NCI-H69 (cell line): ENCODE results near the gene ADRM1.
A peak's percentile ranks its signal among the peaks of the same experiment; 100 is the strongest.

ENCODE experiments used
- DNase-seq: peaks from one replicate; lab custom pipeline; 2025; lab: John Stamatoyannopoulos, UW

The ADRM1 gene

GRCh38 chr20:62339647-62340062 lies 36.9 kb downstream of the ADRM1 start:
- no peak for DNase-seq

GRCh38 chr20:62342910-62343309 lies 40.1 kb downstream of the ADRM1 start:
- peak; percentile 76 for DNase-seq

GRCh38 chr20:62344092-62344491 lies 41.3 kb downstream of the ADRM1 start:
- no peak for DNase-seq

- no peak for DNase-seq
These were observed 42.0 kb downstream of the ADRM1 start for GRCh38 chr20:62344782-62345181.

- DNase-seq: no peak
These were observed 43.0 kb downstream of the ADRM1 start for GRCh38 chr20:62345681-62346370.

GRCh38 chr20:62346398-62347150 lies 43.8 kb downstream of the ADRM1 start:
- DNase-seq: no peak

- no peak for DNase-seq
These were observed 44.3 kb downstream of the ADRM1 start for GRCh38 chr20:62347151-62347404.

- no peak for DNase-seq
These were observed 44.6 kb downstream of the ADRM1 start for GRCh38 chr20:62347445-62347844.

- DNase-seq: no peak
These were observed 45.8 kb downstream of the ADRM1 start for GRCh38 chr20:62348604-62349003.

GRCh38 chr20:62349556-62350097 lies 46.8 kb downstream of the ADRM1 start:
- DNase-seq: no peak

- peak; percentile 84 for DNase-seq
These were observed 47.4 kb downstream of the ADRM1 start for GRCh38 chr20:62350098-62350628.

GRCh38 chr20:62350629-62351422 lies 48.0 kb downstream of the ADRM1 start:
- DNase-seq: no peak

GRCh38 chr20:62351469-62352401 lies 48.9 kb downstream of the ADRM1 start:
- no peak for DNase-seq

- DNase-seq: peak; percentile 61
These were observed 49.8 kb downstream of the ADRM1 start for GRCh38 chr20:62352402-62353288.

GRCh38 chr20:62353289-62354030 lies 50.7 kb downstream of the ADRM1 start:
- no peak for DNase-seq

- DNase-seq: no peak
These were observed 51.4 kb downstream of the ADRM1 start for GRCh38 chr20:62354031-62354808.

- DNase-seq: no peak
These were observed 52.1 kb downstream of the ADRM1 start for GRCh38 chr20:62354811-62355341.

- DNase-seq: peak; percentile 66
These were observed 52.7 kb downstream of the ADRM1 start for GRCh38 chr20:62355516-62355877.
